OCI-M2 (cell line): ENCODE results near the gene CHMP2A.
"Not testable (repeated sequence)": the region's sequence is repeated elsewhere in the genome, so short reads cannot be mapped to it uniquely, and the experiment has no call there.

Source experiments
- DNase-seq: peaks from one replicate; lab custom pipeline; 2025; ENCODE audit not compliant: unreplicated experiment; lab: John Stamatoyannopoulos, UW

CHMP2A gene

DNA sequence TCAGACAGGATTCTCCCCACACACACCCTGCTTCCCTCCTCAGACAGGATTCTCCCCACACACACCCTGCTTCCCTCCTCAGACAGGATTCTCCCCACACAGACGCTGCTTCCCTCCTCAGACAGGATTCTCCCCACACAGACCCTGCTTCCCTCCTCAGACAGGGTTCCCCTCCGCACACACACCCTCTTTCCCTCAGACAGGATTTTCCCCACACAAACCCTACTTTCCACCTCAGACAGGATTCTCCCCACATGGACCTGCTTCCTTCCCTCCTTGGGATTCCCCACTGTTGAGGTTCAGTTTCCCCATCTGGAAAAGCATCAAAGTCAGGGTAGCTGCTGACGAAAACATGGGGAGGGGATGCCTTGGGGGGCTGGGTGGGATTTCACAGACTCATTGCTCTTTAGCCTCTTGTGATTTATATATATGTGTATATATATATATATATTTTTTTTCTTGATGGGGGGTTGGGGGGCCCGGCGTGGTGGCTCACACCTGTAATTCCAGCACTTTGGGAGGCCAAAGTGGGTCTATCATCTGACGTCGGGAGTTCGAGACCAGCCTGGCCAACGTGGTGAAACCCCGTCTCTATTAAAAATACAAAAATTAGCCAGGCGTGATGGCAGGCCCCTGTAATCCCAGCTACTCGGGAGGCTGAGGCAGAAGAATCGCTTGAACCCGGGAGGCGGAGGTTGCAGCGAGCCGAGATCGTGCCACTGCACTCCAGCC lies 12.1 kb downstream of the CHMP2A start:
- not testable (repeated sequence) for DNase-seq

DNA sequence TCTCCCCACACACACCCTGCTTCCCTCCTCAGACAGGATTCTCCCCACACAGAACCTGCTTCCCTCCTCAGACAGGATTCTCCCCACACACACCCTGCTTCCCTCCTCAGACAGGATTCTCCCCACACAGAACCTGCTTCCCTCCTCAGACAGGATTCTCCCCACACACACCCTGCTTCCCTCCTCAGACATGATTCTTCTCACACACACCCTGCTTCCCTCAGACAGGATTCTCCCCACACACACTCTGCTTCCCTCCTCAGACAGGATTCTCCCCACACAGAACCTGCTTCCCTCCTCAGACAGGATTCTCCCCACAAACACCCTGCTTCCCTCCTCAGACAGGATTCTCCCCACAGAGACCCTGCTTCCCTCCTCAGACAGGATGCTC lies 15.7 kb downstream of the CHMP2A start:
- DNase-seq, result not testable (repeated sequence)

DNA sequence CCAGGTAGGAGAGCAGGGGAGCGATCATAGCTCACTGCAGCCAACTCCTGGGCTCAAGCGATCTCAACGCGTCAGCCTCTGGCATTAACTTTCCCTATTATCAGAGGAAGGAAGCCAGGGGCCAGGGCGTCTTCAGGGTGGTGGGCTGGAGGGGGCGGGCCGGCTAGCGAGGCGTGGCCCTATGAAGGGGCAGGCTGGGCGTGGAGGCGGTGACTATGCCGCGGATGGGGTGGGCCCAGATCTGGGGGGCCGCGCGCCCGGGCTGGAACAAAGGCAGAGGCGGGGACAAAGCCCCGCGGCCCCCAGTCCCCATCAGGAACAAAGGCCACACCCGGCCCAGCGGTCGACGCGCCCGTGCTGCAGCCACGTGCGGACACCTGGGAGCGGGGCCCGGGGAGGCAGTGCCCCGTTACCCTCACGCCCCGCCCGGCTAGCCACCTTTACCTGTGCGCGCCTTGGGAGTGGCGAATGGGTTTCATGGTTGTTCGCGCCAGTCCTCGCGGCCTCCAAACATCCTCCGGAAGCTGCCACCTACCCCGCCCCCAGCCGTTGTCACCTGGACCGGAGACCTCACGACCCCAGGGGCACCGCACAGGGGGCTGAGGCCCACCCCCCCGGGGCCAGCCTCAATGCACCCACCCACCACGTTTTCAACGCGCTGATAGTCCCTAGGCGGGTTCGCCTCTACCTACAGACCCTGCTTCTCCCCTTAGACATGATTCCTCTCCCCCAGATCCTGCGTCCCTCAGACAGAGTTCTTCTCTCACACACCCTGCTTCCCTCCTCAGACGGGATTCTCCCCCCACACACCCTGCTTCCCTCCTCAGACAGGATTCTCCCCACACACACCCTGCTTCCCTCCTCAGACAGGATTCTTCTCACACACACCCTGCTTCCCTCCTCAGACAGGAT lies 16.4 kb downstream of the CHMP2A start:
- DNase-seq, result peak; percentile 84

DNA sequence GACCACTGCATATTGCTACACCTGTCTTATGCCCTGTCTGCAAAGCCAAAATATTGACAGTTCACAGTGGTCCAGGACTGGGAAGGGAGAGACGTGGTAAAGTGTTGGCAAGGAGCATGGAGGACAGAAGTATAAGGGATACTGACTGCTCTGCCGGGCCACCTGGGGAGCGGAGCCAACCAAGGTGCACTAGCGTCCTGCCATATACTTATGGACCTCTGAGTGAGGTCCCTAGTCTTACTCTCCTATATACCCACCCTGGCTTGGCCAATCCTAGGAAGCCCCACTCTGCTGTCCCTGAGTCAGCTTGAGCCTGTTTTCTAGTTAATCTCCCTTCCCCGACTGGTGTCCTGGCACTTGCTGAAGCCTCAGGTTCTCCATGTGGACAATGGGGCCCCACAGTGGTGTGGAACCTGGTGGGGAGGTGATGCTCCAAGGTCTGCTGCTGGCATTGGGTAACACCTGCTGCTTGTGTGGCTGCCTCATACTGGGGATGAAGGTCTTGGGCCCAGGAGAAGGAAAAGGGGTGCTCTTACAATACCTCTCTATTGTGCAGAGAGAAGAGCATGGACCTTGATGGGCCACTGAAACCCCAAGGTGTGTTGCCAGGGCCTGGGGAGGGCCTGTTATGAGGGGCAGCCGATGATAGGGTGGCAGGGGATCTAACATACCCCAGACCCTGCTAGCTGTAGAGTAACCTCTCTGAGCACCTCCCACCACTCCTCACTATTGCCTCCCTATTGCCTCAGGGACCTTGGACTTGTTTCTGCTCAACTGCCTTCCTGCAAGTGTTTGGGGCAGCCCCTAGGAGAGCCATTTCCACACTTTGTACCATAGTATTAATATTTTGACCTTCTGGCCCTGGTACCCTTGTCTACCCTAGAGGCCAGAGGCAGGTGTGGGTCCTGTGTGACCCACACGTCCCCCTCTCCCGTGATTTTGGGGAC lies 17.8 kb downstream of the CHMP2A start:
- DNase-seq, result no peak

DNA sequence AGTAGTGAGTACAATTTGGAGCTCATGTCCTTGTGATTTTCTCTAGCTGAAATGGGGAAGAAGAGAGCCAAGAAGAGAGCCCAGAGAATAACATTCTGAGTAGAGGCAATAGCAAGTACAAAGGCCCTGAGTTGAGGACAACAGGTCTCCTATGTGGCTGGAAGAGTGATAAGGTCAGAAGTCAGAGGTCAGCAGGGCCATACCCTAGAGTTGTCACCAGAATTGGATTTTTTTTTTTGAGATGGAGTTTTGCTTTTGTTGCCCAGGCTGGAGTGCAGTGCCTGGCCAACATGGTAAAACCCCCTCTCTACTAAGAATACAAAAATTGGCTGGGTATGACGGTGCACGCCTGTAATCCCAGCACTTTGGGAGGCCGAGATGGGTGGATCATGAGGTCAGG lies 19.0 kb downstream of the CHMP2A start:
- no peak for DNase-seq

DNA sequence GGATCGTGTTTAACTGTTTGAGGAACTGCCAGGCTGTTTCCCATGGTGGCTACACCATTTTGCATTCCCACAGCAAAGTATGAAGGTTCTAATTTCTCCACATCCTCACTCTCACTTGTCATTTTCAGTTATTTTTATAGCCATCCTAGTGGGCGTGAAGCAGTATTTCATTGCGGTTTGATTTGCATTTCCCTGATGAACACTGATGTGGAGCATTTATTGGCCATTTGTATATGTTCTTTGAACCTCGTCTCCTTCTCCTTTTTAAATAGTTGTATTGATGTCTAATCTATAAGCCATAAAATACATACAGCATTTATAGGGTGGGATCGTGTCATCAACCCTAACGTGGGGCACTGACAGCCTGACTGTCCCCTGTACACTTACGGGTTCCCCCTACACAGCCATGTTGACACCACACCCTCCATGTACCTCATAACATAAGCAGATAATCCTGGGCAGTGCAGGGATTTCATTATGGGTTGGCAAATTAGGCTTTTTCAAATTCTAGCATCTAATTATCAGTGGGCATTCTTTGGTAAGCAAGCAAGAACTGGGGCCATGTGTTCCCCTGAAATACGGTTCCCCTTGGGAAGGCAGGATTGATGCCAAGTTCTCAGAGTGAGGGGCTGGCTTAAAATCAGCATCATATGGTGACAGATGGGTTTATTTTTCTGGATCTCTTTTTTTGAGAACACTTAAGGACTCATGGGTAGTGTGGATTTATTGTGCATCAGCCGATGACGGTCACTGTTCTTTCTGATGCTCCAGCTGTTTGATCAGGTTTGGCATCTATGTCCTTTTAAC lies 23.7 kb downstream of the CHMP2A start:
- no peak for DNase-seq

DNA sequence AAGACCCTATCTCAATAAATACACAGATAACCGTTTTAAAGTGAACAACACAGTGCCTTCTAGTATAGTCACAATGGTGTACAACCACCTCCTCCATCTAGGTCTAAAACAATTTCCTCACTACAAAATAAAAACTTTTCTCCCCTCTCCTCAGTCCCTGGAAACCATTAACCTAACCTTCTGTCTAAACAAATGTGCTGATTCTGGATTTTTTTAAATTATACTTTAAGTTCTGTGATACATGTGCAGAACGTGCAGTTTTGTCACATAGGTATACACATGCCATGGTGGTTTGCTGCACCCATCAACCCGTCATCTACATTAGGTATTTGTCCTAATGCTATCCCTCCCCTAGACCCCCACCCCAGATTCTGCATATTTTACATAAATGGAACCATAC lies 25.5 kb downstream of the CHMP2A start:
- no peak for DNase-seq

DNA sequence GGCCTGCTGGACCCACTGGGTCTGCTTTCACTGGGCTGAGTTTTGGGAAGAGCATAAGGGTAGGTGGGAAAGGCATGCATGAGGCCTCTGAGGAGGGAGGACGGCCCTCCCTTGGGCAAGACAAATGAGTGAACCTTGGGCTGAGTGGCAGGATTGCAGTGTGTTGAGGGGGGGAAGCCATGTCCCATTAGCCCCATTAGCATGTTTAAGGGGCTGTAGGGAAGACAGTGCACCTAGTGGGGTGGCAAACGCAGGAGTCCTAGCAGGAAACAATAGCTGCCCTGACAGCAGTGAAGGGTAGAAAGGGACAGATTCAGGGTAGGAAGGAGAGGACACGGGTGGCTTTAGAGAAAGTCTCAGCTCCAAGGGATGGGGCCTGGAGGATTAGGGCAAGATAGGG lies 32.2 kb downstream of the CHMP2A start:
- no peak for DNase-seq

DNA sequence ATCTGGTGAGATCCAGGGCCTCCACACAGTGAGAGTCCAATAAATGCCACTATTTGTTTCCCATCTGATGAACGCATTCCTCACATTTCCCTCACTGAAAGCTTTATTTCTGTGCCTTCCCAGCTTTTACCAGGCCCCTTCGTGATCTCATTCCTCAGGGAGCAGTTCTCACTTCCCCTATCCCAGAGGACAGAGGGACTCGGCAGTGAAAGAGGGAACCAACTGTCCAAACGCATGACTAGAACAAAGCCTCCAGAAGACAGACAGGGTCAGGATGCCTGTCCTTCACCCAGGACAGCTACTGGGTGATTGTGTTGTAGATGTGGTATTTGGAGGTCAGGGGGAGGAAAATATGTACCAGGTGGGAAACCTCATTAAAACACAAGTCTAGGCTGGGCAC lies 33.3 kb downstream of the CHMP2A start:
- no peak for DNase-seq

DNA sequence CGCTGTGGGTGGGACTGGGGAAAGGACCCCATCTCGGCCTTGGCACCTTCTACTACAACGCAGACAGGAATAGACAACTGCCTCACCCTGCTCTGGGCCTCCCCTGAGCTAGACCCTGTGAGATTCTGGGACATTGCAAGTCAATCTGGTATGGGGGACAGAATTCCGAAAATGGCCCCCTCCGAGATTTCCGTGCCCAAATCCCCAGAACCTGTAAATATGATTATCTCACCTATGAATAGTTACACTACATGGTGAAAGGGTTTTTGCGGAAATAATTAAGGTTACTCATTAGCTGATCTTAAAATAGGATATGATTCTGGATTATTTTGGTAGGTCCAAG lies 34.7 kb downstream of the CHMP2A start:
- DNase-seq, result no peak

DNA sequence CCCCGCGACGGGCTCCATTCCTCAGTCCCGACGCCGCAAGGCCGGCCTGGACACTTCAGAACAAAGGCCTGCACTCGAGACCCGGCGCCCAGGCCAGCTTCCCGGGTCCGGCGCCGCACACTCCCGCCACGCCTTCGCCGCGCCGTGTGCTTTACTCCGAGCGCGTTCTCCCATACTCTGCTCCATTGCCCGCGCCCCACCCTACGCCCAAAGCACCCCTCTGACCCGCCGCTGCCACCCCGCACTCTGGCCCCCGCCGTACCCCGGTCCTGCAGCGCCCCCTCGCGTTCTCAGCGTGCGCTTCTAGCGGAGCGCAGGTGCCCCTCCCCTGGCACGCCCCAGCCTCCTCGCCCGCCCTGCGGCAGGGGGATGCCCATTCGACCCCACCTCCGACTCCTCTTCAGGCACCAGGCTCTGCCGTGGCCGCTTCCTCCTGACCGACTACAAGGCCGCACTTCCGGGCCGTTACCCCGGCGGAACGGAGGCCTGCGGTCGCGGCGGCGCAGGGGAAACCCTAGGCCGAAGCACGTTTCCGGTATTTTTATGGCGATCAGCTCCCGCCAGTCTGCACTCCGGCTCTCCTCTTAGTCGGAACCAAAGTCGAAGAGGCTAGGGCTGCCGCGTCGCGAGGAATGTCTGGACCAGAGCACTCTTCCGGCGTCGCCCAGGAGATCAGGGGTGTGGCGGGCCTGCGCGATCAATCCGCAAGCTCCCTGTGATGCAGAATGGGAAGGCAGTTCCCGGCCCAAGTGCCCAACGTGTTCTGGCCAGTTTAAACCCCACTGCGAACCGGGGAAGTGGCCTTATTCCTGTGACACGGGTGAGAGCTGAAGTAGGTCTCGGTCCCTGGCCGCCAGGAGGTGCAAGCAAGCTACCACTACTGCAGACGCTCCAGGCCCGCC lies 35.3 kb downstream of the CHMP2A start, which contains the start of gene ZBTB45:
Gene ZBTB45 (minus strand): TSS at position 456 of the 902 bp plus-strand sequence. CDS start 2,137 bp downstream, outside the sequence.
- DNase-seq, result peak; percentile 89

DNA sequence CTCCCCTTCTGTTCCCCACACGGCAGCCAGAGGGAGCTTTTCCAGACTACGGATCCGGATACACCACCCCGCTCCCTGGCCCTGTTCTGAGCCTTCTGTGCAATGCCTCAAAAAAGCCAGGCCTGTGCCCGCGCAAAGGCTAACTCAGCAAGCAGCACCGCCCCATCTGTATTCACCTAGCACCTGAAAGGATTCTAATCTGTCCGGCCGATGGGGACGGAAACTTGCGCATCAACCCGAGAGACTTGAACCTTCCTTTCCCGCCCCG lies 35.9 kb downstream of the CHMP2A start:
- no peak for DNase-seq

DNA sequence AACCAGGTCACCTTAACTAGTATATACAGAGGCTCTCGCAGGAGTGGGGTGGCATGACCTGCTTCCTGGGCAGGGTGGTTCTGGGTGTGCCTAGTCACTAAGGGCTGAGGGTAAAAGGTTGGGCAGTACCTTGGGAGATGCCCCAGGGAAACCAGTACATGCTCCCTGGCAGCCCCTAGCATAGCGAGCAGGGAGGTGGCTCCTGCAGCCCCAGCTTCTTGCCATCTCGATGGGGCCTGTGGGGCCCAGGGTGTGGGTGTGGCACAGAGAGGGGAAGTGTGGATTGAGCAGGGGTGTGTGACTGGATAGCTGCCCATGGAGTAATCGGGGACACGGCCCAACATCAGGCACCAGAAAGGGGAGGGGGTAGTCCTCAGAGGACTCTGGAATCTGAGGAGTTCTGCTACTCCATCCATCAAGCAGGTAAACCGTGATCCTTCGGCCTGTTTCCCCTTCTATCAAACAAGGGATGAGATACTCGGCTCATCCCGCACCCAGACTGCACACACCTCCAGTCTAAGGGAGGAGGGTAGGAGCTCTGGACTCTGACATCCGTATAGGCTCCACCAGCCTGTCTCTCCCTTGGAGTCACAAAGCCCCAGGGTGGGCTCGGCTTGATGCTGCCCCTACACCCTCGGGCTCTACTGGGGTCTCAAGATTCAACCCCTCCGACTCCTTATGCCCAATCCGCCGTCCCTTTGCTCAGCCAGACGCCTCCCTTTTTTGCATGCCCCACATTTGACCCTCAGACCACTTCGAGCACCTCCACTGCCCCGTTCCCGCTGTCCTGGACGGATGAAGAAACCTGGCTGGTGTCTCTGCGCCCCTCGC lies 36.4 kb downstream of the CHMP2A start:
- DNase-seq, result no peak

DNA sequence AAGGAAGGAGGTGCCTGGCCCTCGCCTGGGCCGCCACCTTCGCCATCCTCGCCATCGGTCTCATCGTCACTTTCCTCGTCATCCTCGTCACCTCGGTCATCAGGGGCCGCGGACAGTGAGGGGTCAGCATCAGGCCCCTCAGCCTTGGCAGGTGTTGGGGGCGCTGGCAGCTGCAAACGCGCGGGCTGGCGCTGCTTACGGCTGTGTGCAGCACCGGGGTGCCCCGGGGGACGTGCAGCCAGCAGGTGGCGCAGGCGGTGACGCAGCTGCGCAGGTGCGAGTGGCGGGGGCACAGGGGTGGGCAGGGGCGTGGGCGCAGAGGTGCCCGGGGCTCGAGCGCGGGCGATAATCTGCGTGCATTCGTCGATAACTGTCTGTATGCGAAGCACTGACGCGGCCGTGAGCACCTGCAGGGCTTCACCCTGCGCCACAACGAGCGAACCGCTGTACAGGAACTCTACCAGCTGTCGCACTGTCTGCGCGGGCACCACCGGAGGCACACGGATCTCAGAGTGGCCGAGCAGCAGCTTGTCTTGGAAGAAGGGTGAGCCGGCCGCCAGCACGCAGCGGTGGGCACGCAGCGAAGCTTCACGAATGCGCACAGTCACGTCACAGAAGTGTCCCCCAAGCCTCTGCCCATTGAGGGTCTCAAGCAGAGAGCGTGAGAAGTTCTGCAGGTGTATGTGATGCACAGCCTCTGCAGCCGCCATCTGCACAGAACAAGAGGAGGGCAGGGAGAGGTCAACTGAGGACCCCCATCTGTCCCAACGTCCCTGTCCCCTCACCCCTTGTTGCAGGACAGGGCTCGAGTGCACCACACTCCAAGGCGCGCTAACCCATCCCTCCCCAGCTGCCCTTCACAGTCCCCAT lies 37.7 kb downstream of the CHMP2A start:
- no peak for DNase-seq

DNA sequence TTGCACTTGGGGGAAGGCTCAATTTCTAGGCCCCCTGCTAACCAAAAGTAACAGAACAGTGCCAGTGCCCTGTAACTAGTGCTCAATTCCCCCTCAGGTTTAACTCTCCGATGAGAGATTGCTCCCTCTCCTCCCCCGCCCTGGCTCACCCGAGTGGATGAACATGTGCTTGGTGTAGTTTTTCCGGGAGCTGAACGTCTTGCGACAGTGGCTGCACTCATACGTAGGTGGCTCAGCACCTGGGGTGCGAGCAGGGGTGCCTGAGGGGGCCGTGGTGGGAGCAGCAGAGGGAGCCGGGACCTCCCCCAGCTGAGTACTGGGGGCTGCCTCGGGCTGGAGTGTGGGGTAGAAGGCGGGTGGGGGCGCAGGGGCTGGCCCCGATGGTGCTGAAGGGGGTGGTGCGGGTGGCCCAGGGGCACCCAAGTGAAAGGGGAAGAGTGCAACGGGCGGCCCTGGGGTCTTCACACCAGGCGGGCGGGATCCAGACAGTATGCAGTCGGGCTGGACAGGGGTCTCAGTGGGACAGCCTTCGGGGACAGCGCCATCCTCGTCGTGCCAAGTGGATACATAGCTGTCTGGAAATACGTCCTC lies 38.6 kb downstream of the CHMP2A start:
- DNase-seq, result no peak

DNA sequence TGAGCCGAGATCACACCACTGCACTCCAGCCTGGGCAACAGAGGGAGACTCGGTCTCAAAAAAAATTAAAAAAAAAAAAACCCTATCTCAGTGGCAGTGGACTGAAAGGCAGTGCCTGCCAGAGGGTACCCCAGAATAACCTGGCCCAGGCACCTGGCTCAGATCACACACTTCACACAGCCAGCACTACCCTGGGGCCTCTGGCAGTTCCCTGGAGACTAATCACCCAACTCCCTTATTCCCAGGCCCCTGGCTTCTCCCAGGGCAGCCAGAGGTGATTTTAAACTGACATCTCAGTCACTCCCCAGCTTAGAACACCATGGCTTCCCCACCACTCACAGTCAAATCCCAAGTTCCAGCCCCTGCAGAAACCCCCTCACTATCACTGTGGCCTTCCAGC lies 39.6 kb downstream of the CHMP2A start:
- DNase-seq, result no peak

DNA sequence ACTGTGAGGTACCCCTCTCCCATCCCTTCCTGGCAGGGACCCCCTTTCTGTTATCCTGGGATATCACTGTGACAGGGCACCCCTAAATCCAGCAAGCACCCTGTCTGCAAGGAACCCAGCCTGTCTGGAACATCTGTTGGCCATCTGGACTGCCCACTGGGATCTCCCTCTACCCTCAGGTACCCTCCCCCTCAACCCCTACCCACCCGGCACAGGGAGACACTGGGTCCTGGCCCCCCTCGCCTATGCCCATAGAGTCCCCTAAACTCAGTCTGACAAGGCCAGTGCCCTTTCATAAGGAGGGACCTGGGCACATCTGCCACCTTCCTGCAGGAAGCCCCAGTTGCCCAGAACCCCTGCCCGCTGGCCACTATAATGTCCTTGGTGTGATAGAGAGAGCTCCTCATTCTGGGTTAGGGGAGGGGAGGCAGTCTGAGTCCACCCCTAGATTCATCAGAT lies 40.3 kb downstream of the CHMP2A start:
- DNase-seq, result no peak
